GM19328 (cell line): ENCODE results near the gene RUSF1.

Experiments
- ATAC-seq: cut with Tn5 transposase; IDR thresholded peaks from one replicate; pipeline ENCODE4 v1.9.1; 2021; ENCODE audit warnings: mild to moderate bottlenecking, moderate library complexity; ENCODE audit not compliant: unreplicated experiment

The RUSF1 gene

DNA sequence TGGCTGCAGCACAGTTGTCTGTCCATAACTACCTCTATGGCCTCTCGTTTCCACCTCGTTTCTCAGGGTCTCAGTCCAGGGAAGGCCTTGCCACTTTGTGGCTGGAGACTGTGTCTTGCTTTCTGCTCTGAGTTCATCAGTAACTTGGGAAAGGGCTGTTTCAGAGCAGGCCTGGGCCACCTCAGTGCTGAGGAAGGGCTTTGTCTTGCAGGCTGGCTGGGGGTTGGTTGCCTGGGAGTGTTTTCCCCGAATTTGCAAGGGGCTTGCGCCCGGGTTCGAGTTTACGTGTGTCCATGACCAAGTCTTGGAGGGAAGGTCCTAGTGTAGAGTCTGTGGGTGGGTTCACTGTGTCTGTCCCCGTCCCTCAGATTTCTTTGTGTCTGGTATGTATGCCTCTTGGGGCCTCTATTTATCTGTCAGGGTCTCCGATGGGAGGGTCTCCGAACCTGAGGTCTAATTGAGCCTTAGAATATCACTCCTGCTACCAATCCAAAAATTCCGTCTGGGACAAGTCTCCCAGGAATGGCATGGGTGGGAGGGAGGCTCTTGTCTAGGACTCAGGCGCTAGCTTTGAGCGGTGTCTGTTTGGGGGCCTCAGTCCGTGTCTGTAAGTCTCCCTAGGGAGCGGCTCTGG lies 36.8 kb downstream of the RUSF1 start:
- no peak for ATAC-seq

DNA sequence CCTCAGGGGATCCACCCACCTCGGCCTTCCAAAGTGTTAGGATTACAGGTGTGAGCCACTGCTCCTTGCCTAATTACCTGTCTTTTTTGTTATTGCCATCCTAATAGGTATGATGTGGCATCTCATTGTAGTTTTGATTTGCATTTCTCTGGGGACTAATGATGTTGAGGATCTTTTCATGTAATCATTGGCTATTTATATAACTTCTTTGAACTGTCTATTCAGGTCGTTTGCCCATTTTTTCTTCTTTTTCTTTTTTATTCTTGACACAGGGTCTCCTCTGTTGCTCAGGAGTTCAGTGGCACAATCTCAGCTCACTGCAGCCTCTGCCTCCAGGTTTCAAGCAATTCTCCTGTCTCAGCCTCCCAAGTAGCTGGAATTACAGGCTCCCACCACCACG lies 37.6 kb downstream of the RUSF1 start:
- no peak for ATAC-seq

DNA sequence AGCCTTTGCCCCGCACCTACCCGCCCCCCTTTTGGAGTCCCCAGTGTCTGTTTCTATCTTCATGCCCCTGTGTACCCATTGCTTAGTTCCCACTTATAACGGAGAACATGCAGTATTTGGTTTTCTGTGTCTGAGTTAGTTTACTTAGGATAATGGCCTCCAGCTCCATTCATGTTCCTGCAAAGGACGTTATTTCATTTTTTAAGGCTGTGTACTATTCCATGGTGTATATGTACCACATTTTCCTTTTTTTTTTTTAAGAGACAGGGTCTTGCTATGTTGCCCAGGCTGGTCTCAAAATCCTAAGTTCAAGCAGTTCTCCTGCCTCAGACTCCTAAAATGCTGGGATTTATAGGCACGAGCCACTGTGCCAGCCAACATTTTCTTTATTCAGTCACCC lies 40.3 kb downstream of the RUSF1 start:
- no peak for ATAC-seq

DNA sequence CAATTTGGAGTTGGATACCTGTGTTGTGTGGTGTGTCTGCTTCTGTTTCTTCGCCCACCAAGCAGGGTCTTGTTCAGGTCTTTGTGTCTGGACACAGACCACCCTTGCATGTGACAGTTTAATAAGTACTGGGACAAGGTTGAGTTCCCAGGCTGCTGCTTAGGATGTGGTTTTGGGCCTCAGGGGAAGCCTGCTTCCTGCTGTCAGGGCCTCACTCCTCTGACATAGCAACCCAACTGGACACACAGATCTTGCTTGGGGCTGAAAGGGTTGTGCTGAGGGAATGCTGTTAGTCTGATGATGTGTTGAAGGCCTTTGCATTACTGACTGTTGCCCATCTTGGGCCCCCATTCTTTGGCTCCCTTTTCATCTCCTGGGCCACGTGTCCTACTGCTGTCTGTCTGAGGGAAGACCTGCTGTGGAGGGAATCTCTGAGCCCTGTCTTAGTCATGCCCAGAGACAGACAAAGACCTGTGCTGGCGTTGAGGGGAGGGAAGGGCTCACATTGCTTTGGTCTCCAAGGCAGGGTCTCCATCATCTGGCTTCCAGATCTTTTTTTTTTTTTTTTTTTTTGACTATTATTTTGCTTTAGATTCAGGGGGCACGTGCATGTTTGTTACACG lies 40.9 kb downstream of the RUSF1 start:
- no peak for ATAC-seq

DNA sequence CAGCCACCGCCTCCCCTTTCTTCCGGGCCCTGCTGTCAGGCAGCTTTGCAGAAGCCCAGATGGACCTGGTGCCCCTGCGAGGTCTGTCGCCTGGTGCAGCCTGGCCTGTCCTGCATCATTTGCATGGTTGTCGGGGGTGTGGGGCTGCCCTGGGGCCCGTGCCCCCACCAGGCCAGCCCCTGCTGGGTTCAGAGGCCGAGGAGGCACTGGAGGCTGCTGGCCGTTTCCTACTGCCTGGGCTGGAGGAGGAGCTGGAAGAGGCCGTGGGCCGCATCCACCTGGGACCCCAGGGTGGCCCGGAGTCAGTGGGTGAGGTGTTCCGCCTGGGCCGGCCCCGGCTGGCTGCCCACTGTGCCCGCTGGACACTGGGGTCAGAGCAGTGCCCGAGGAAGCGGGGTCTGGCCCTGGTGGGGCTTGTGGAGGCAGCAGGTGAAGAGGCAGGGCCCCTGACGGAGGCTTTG lies 41.8 kb downstream of the RUSF1 start:
- ATAC-seq: no peak

DNA sequence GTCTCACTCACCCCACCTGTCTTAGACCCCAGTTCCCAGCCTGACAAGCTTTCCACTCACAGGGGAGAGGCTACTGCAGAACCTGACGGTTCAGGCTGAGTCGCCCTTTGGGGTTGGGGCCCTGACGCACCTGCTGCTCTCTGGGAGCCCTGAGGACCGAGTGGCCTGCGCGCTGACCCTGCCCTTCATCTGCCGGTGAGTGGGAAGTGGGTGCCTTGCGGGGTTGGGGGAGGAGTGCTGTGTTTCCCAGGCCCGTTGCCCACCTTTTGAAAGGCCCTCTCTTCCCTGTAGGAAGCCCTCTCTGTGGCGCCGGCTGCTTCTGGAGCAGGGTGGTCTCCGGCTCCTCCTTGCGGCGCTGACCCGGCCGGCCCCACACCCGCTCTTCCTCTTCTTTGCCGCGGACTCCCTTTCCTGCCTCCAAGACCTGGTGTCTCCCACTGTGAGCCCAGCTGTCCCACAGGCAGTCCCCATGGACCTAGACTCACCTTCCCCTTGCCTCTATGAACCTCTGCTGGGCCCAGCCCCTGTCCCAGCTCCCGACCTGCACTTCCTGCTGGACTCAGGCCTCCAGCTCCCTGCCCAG lies 42.3 kb downstream of the RUSF1 start:
- ATAC-seq: no peak

DNA sequence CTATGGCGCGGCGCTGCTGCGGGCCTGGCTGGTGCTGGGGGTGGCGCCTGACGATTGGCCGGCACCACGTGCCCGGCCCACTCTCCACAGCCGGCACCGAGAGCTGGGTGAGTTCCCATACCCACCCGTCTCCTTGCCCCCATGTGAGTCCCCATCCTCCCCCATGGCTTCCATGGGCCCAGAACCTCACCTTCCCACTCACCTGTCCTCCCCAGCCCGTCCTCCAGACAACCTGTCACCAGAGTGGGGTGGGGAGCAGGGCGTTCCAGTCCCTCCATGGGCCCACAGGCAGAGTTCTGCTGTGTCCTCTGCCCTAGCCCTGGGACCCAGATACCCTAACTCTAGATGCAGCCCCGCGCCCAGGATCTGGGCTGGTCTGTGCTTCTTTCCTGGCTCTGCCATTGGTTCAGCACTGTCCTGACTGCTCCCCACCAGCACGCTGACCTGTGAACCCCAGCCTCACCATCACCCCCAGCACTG lies 43.4 kb downstream of the RUSF1 start:
- no peak for ATAC-seq

DNA sequence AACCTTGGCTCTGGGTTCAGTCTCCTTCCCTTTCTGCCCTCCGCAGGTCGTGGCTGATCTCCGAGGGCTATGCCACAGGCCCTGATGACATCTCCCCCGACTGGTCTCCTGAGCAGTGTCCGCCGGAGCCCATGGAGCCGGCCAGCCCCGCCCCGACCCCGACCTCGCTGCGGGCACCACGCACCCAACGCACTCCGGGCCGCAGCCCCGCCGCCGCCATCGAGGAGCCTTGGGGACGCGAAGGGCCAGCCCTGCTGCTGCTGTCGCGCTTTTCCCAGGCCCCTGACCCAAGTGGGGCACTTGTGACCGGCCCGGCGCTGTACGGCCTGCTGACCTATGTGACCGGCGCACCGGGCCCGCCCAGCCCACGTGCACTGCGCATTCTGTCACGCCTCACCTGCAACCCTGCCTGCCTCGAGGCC lies 43.8 kb downstream of the RUSF1 start:
- no peak for ATAC-seq

DNA sequence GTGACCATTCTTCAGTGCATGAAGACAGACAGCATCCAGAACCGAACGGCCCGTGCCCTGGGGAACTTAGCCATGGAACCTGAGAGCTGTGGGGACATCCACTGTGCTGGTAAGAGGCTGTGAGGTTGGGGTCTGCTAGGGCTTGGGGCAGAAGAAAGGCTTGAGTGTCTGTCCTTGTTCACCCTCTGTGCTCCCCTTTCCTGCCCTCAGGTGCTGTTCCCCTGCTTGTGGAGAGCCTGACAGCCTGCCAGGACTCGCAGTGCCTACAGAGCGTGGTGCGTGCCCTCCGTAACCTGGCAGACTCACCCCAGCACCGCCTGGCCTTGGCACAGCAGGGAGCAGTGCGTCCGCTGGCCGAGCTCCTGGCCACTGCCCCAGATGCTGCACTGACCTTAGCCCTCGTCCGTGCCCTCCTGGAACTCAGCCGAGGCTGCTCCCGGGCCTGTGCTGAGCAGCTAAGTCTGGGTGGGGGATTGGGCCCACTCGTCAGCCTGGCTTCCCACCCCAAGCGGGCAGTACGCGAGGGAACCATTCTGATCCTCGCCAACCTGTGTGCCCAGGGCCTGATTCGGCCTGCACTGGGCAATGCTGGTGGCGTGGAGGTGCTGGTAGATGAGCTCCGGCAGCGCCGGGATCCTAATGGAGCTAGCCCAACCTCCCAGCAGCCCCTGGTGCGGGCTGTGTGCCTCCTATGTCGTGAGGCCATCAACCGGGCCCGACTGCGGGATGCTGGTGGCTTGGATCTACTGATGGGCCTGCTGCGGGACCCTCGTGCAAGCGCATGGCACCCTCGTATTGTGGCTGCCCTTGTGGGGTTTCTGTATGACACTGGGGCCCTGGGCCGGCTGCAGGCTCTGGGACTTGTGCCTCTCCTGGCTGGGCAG lies 46.0 kb downstream of the RUSF1 start:
- ATAC-seq: no peak

DNA sequence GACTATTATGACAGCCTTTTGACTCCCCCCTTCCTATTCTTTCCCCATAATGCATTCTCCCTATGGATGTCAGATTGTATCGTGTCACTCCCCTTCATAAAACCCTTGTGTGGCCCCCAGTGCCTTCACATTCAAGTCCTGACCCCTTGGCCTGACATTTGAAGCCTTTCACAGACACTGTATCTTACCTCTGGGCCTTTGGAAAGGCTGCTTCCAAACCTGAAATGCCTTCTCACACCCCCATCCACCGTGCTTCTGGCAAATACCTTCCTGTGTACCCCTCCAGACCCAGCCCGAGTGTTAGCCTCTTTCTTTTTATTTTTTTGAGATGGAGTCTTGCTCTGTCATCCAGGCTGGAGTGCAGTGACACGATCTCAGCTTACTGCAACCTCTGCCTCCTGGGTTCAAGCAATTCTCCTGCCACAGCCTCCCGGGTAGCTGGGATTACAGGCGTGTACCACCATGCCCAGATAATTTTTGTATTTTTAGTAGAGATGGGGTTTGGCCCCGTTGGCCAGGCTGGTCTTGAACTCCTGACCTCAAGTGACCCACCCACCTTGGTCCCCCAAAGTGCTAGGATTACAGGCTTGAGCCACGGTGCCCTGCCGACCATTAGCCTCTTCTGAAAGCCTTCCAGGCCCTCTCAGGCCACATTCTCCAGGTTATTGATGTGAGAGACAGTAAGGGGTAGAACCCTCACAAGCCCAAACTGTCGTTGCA lies 46.8 kb downstream of the RUSF1 start:
- no peak for ATAC-seq

DNA sequence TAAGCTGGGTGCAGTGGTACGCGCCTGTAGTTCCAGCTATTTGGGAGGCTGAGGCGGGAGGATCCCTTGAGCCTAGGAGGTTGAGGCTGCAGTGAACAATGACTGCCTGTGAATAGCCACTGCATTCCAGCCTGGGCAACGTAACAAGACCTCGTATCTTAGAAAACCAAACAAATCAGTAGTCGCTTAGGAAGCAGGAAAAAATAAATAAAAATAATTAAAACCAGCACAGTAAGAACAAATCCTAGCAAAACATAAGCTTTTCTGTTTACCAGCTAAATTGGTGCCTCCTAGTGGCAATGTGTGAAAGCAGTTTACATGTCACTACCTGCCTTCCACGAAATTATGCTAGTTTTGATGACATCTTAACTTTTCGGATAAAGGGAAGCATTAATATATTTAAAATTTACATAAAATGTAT lies 47.6 kb downstream of the RUSF1 start:
- no peak for ATAC-seq

DNA sequence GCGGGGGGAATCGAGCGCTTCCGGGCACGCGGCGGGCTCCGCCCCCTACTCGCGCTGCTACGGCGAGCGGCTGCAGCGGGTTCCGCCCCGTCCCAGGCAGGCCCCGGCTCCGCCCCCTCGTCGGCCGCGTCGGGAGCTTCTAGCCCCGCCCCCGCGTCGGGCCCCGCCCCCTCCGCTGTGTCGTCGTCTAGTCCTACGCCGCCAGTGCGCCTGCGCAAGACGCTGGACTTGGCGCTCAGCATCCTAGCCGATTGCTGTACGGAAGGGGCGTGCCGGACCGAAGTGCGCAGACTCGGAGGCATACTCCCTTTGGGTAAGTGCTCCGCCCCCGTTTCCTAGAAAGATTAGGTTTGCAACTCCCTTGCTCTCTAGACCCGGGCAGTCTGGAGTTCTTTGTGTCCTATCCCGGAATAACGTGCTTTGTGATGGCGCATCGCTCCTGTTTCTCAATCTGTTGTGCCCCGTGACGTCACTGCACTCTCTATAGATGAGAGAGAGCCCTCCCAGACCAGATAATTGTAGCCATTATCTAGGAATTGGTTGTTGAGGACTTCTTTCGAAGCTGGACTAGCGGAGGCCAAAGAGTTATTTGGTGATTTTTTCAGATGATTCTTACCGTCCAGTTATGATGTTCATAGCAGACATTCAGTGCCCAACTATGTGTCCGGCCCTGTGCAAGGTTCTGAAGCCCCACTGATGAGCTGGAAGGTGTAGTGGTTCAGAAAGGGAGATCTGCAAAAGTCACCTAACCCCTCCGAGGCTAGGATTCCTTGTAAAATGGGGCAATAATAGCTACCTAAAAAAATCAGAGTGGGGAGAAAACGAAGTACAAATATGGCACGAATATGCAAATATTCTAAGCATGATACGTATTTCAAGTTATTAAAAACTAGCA lies 48.3 kb downstream of the RUSF1 start:
- ATAC-seq: peak; percentile 65

DNA sequence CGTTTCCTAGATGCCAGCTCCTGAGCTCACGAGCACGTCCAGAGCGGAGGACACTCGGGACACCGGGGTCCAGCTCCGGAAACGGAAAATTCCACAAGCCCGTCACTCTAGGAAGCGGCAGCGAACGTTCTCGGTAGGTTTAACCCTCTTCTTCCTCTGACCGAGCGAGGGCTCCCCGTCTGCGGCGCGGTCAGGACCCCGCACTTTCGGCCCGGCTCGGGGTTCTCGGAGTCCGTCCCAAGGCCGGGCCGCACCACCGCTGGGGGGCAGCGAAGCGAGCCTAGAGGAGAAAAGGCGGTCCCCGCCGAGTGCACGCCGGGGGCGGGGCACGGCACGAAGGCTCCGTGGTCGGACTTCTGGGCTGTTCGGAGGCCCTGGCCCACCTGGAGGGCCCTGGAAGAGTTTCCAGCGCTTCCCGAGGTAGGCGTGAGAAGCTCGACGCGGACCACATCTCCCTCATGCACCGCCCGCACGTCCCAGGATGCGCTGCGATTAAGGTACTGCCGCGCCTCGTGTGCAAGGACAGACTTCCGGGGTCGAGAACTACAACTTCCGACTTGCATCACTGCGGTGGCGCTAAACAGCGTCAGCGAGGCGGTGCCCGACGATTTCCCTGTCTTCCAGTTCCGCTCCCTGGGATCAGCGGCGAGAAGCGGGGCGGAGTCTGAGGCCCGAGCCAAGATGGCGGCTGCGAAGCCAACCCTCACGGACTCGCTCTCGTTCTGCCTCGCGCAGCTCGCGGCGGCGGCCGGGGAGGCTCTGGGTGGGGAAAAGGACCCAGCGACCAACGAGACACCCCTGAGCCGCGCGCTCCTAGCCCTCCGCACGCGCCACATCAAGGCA lies 49.1 kb downstream of the RUSF1 start, which contains the start of gene ARMC5:
Gene ARMC5 (plus strand): TSS at position 658 of the 843 bp plus-strand sequence. CDS start 24 bp downstream, at position 682.
- ATAC-seq: peak; percentile 68

DNA sequence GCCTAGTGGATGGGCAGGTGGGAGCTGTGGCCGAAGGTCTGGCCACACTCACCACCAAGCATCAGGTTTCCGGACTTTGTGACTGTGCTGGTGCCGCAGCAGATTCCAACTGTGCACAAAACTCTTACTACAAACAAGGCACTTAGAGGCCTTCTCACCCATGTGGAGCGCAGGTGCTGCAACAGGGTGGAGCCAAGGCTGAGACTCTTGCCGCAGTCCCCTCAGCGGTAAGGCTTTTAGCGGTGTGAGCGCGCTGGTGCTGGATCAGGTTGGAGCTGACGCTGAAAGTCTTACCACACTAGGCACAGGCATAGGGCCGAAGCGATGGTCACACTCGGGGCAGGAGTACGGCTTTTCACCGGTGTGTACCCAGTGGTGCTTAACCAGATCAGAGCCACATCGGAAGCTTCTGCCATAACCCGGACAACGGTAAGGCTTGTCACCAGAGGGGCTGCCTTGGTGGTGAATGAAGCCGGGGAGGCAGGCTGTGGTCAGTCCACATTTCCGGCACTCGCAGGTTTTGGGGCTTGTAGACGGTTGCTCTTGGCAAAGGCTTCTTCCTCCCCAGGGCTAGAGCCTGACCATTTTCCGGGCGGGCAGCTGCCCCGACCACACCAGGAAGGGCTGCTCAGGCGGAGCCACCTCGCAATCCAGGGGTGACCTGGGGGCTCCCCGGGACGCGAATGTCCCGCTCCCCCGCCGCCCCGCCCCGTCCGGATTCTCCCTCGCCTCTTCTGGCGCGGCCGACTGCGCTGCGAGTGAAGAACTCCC lies 49.9 kb downstream of the RUSF1 start:
- no peak for ATAC-seq

DNA sequence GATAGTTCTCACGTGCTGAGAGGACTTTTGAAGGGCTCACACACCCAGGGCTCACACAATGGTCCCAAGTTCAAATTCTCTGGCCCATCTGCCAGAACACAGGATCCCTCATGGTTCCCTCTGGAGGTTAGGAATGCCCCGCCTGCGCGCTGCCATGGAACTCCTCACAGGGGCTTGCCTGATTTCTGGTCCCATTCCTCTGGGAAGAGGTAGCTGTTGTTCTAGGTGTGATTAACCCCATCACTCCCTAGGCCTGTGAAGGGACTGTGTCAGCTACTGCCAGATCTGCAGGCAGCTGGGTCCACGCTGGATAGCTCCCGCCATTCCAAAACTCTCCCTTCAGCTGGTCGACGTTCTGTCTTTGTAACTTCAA lies 51.2 kb downstream of the RUSF1 start:
- no peak for ATAC-seq

DNA sequence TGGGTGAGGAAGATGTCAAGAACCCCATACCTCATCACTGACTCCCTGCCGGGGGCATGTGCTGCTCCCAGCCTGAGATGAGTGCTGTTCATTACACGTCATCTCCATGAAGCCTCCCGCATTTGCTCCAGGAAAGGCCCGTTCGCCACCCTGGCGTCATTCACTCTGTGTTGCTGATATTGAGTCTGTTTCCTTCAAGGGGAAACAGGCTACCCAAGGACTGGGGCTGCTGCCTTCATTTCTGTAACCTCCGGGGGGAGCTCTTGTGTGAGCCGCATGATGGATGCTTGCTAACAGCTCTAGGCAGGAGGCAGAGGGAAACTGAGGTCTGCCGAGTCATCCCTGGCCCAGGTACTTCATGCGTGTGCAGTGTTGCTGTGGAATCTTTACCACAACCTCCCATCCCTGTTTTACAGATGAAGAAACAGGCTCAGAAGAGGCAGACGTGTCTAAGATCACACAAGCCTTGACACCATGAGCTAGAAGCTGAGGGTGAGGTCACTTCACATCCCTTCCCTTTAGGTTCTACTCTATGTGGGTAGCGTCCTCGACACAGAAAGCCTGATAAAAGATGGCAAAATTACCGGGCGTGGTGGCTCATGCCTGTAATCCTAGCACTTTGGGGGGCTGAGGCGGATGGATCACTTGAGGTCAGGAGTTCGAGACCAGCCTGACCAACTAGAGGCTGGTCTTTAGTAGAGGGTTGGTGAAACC lies 52.4 kb downstream of the RUSF1 start:
- ATAC-seq: no peak
